ENCODE data around the gene TMEM95.

Gene TMEM95

GRCh38 chr17:7403977-7404736, 49.2 kb downstream of the TMEM95 start, which contains the start of gene TMEM256:
TMEM256 (minus strand) TSS chr17:7404097; CDS start chr17:7404084, 13 bp downstream.
- peak; percentile 92 to 93 for DNase-seq (ENCODE audit: low read depth in 2 of 2, low spot score in 1 of 2)

GRCh38 chr17:7404737-7405349, 49.9 kb downstream of the TMEM95 start:
- peak in 1 of 2 donors; percentile 43 for DNase-seq (ENCODE audit: low read depth in 2 of 2, low spot score in 1 of 2)

GRCh38 chr17:7405350-7406234, 50.6 kb downstream of the TMEM95 start:
- no peak for DNase-seq (ENCODE audit: low read depth in 2 of 2, low spot score in 1 of 2)

DNA sequence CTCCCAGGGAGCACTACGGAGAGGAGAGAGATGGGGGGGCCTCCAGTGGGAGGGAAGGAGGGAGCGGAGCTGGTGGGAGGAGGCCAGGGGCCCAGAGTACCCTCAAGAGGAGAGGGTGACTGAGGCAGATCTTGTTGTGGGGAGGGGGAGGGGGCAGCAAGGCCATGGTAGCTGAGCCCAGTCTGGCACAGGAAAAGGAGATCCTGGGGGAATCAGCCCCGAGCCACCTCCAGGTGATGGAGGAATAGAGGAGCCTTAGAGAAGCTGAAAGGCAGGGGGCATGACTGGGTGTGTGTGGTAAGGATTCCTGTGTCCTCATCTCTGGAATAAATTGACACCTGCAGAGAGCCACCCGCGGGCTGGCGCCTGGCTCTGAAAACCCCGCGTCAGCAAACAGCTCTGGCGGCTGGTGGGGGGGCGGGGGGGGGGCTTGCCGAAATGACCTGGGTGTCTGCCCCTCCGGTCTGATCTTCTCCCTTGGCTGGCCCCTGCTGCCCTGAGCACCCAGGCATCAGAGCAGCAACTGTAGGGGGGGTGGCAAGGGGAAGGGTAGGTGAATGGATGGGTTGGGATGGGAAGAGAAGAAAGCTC, 51.4 kb downstream of the TMEM95 start:
- no peak for DNase-seq (ENCODE audit: low read depth in 2 of 2, low spot score in 1 of 2)
